KMS-11 (cell line): ENCODE measurements around the gene DARS1.

Experiments
- H2AFZ ChIP-seq: fragments of 200-600 bp; sonication (generic); 2 replicates; pipeline ENCODE4 v1.6.1; 2016; ENCODE audit warnings: antibody characterized with exemption, mixed run types, low read depth
- H3K27ac ChIP-seq: fragments of 200-600 bp; sonication (generic); 2 replicates; pipeline ENCODE4 v1.6.1; 2016; ENCODE audit warnings: mild to moderate bottlenecking, mixed run types
- H3K27me3 ChIP-seq: fragments of 200-600 bp; sonication (generic); 2 replicates; pipeline ENCODE4 v1.6.1; 2017; ENCODE audit warnings: mild to moderate bottlenecking, low read depth, mixed run types, moderate library complexity; ENCODE audit not compliant: insufficient read depth
- H3K36me3 ChIP-seq: fragments of 200-600 bp; sonication (generic); 2 replicates; pipeline ENCODE4 v1.6.1; 2017; ENCODE audit warnings: mild to moderate bottlenecking, mixed run types; ENCODE audit not compliant: insufficient read depth
- H3K4me1 ChIP-seq: fragments of 200-600 bp; sonication (generic); 2 replicates; pipeline ENCODE4 v1.6.1; 2016; ENCODE audit warnings: mild to moderate bottlenecking, low read depth, mixed run types; ENCODE audit not compliant: poor library complexity, severe bottlenecking
- H3K4me2 ChIP-seq: fragments of 200-600 bp; sonication (generic); 2 replicates; pipeline ENCODE4 v1.7.0; 2016; ENCODE audit warnings: mild to moderate bottlenecking, mixed run types
- H3K4me3 ChIP-seq: fragments of 200-600 bp; sonication (generic); IDR thresholded peaks from 2 replicates; pipeline ENCODE4 v1.6.1; 2017; ENCODE audit warnings: low read depth, low read length, mixed read lengths; ENCODE audit not compliant: insufficient read depth
- H3K79me2 ChIP-seq: fragments of 200-600 bp; sonication (generic); 2 replicates; pipeline ENCODE4 v1.6.1; 2016; ENCODE audit warnings: low read depth, mixed run types; ENCODE audit not compliant: insufficient read depth
- H3K9ac ChIP-seq: fragments of 200-600 bp; sonication (generic); 2 replicates; pipeline ENCODE4 v1.6.1; 2016; ENCODE audit warnings: mild to moderate bottlenecking, mixed run types
- H4K20me1 ChIP-seq: fragments of 200-600 bp; sonication (generic); 2 replicates; pipeline ENCODE4 v1.6.1; 2016; ENCODE audit warnings: mild to moderate bottlenecking, mixed run types; ENCODE audit not compliant: insufficient read depth
- TF ChIP-seq, protein P1 (sequence below): fragments of 200-600 bp; sonication (generic); conservative IDR thresholded peaks from 2 replicates; pipeline ENCODE4 v1.6.1; 2017; ENCODE audit warnings: low read depth, mild to moderate bottlenecking, antibody characterized with exemption, low read length, moderate library complexity, mixed read lengths

Gene DARS1

DNA sequence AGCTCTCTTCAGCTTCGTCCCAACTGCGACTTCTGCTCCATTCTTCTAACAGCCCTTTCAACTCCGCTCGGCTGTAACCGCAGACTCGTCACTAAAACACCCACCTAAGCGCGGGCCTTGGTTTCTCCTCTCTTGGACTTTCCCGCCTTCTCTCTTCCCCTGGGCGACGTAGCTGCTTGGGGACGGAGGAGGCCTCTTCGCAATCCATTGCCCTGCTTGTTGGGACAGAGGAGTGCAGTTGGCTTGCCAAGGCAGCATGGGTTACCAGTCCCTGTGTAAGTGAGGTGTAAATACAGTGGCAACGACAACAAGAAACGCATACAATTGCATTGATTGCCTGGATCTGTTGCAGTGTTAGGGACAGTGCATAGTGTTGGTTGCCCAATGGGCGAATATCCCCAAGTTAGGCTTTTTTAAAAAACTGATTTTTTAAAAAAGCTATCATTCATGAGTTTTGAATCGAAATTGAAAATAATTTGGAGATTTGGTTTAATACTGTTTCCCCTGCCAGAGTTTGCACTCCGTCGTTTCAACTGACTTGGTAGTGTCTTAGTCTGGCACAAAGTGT lies 484 bp upstream of the DARS1 start:
- H3K9ac ChIP-seq: peak overlapping the region; percentile 97
- H3K79me2 ChIP-seq: no peaks in the 10 kb centered on the region
- H3K4me1 ChIP-seq: peaks cover 20% of the 10 kb centered on the region
- TF ChIP-seq, protein P1, sequence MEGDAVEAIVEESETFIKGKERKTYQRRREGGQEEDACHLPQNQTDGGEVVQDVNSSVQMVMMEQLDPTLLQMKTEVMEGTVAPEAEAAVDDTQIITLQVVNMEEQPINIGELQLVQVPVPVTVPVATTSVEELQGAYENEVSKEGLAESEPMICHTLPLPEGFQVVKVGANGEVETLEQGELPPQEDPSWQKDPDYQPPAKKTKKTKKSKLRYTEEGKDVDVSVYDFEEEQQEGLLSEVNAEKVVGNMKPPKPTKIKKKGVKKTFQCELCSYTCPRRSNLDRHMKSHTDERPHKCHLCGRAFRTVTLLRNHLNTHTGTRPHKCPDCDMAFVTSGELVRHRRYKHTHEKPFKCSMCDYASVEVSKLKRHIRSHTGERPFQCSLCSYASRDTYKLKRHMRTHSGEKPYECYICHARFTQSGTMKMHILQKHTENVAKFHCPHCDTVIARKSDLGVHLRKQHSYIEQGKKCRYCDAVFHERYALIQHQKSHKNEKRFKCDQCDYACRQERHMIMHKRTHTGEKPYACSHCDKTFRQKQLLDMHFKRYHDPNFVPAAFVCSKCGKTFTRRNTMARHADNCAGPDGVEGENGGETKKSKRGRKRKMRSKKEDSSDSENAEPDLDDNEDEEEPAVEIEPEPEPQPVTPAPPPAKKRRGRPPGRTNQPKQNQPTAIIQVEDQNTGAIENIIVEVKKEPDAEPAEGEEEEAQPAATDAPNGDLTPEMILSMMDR: no peak
- peak overlapping the region; percentile 87 for H3K4me2 ChIP-seq
- H2AFZ ChIP-seq: peak overlapping the region; percentile 82
- H3K27ac ChIP-seq: peak overlapping the region; percentile 89
- H4K20me1 ChIP-seq: no peaks in the 10 kb centered on the region
- no peaks in the 10 kb centered on the region for H3K27me3 ChIP-seq
- no peaks in the 10 kb centered on the region for H3K36me3 ChIP-seq
- peak overlapping the region; percentile 34 for H3K4me3 ChIP-seq

DNA sequence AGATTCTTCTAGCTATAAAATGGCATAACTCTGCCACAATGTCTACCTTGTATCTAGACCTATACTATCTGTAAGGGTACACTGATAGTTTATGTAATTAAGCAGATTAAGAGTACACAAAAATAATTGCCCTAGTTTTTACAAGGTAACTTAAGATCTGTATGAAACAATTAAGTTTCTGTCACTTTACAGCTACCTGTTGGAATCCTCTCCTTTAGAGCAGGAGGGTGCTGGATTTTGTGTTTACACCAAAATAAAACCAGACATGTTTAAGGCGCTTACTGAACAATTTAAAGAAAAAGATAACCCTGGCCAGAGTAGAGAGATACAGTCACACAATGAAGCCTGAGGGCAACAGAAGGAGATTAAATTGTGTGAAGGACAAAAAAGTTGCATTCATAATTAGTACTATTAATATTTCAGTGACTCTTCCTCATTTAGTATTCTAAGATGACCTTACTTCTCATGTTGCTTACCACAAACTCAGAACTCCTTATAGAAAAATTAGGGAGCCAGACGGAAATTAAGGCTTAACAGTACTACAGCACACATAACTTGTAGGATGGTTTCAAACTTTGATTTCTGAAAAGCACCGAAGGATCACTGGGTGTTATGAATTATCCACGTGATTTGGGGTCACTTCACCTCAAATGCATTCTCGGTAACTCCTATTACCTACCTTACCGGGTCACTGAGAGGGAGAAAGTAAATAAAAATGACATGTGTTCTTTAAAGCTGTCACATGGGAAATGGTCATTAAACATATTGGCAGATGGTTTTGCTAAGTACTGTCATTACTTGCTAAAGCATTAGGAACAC lies 1.0 kb downstream of the DARS1 start:
- peak overlapping the region; percentile 97 for H3K9ac ChIP-seq
- no peaks in the 10 kb centered on the region for H4K20me1 ChIP-seq
- peak overlapping the region; percentile 87 for H3K4me2 ChIP-seq
- H3K27me3 ChIP-seq: no peaks in the 10 kb centered on the region
- peak overlapping the region; percentile 19 for H3K4me3 ChIP-seq
- peak overlapping the region; percentile 82 for H2AFZ ChIP-seq
- H3K27ac ChIP-seq: peak overlapping the region; percentile 89
- no peaks in the 10 kb centered on the region for H3K79me2 ChIP-seq
- TF ChIP-seq, protein P1: no peak
- no peaks in the 10 kb centered on the region for H3K36me3 ChIP-seq
- peaks cover 20% of the 10 kb centered on the region for H3K4me1 ChIP-seq

DNA sequence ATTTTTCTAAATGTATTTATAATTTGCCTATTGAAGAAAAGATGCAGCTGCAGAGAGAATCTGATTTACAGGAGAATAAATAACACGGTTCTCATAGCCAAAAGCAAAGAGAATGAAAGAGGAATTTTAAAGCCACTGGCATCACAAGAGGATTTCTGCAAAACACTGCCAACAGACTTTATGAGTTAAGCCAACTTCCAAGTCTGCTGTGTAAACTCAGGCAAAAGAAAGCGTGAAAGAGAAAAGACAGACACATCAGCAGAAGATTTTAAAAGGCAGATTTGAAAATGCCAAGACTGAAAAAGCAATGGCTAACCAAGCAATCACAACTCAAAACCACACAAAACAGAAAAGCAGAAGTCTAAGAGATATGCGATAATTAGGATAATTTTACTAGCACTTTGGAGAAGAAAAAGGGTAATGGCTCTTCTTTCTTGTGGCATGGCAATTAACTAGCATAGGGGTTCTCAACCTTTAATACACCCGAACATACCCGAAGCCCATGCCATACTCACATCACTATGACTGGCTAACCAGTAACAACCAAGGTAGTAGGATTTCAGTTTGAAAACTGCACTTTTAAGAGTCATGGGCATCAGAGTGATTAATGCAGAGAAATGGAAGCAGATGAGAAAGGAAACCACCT lies 4.9 kb downstream of the DARS1 start:
- Histone ChIP-seq H3K36me3 (no peaks in the 10 kb centered on the region), H3K4me3 (no peak overlapping the region), H3K27ac (no peak overlapping the region), H3K27me3 (no peaks in the 10 kb centered on the region), H3K4me1 (peaks cover 13% of the 10 kb centered on the region), H3K9ac (no peak overlapping the region), H4K20me1 (no peaks in the 10 kb centered on the region), H3K4me2 (no peak overlapping the region), H2AFZ (no peak overlapping the region), H3K79me2 (no peaks in the 10 kb centered on the region)
- TF ChIP-seq, protein P1: no peak

DNA sequence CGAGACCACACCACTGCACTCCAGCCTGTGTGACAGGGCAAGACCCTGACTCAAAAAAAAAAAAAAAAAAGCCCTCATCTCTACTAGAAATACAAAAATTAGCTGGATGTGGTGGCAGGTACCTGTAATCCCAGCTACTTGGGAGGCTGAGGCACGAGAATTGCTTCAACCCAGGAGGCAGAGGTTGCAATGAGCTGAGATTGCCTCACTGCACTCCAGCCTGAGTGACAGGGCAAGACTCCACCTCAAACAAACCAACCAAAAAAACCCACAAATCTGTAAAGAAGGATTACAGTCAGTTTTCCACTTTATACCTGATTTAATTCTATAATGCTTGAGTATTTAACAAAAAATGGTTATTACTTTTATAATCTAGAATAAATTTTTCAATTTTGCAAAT lies 9.7 kb downstream of the DARS1 start:
- Histone ChIP-seq H3K4me3 (no peak overlapping the region), H2AFZ (no peak overlapping the region), H3K36me3 (no peaks in the 10 kb centered on the region), H4K20me1 (no peaks in the 10 kb centered on the region), H3K4me1 (no peaks in the 10 kb centered on the region), H3K4me2 (no peak overlapping the region), H3K27ac (no peak overlapping the region), H3K9ac (no peak overlapping the region), H3K27me3 (no peaks in the 10 kb centered on the region), H3K79me2 (no peaks in the 10 kb centered on the region; the same call in 1 of the 2 replicates)
- TF ChIP-seq, protein P1: no peak
